Natural killer cell (primary cell): ENCODE data around the gene FAM90A26. TPM values are rescaled to one million over a fixed set of nuclear protein-coding genes. Genes with fewer than 3 reads are reported as not detected.
"Not testable (repeated sequence)": the region's sequence is repeated elsewhere in the genome, so short reads cannot be mapped to it uniquely, and the experiment has no call there.

Experiments
- ATAC-seq, 3 donors: fragments of 150-1000 bp in 2 of 3; fragments of 200-7000 bp in 1 of 3; cut with Tn5 transposase; 1 replicate in 1 of 3; 2 replicates in 2 of 3; pipeline ENCODE4 v1.10.0; 2021; ENCODE audit warnings: mild to moderate bottlenecking in 2 of 3, moderate library complexity in 2 of 3
- DNase-seq, 2 donors: peaks; one replicate each; pipeline versions ENCODE4 v3.0.0 to v3.0.0-alpha.2; 2013 to 2021; ENCODE audit warnings: mixed read lengths in 1 of 2
- H3K27ac ChIP-seq: one replicate; pipeline ENCODE4 v1.5.1; 2013; ENCODE audit warnings: mild to moderate bottlenecking, low read length
- H3K27me3 ChIP-seq: one replicate; pipeline ENCODE4 v1.6.1; 2013; ENCODE audit warnings: low read length; ENCODE audit not compliant: control insufficient read depth, insufficient read depth
- H3K36me3 ChIP-seq: one replicate; pipeline ENCODE4 v1.6.1; 2013; ENCODE audit warnings: low read length; ENCODE audit not compliant: control insufficient read depth, insufficient read depth
- H3K4me1 ChIP-seq: one replicate; pipeline ENCODE4 v1.6.1; 2013; ENCODE audit warnings: low read length; ENCODE audit not compliant: control insufficient read depth, insufficient read depth
- H3K4me3 ChIP-seq: one replicate; pipeline ENCODE4 v1.5.1; 2013; ENCODE audit warnings: low read length
- H3K9me3 ChIP-seq: one replicate; pipeline ENCODE4 v1.6.1; 2013; ENCODE audit warnings: low read length; ENCODE audit not compliant: control insufficient read depth, insufficient read depth
- H3K27ac Mint-ChIP-seq, 2 donors: one replicate each; pipeline ENCODE4 v1.8.0; 2022; ENCODE audit warnings: mild to moderate bottlenecking in 2 of 2, mixed read lengths in 2 of 2, moderate library complexity in 1 of 2
- H3K27me3 Mint-ChIP-seq, 2 donors: one replicate each; pipeline ENCODE4 v1.8.0; 2022; ENCODE audit warnings: low read depth in 2 of 2, mixed read lengths in 2 of 2
- H3K36me3 Mint-ChIP-seq: one replicate; pipeline ENCODE4 v1.8.0; 2022; ENCODE audit warnings: mixed read lengths
- H3K4me1 Mint-ChIP-seq, 2 donors: one replicate each; pipeline ENCODE4 v1.8.0; 2022; ENCODE audit warnings: mixed read lengths in 2 of 2
- H3K4me3 Mint-ChIP-seq: one replicate; pipeline ENCODE4 v1.8.0; 2022; ENCODE audit warnings: mild to moderate bottlenecking, moderate library complexity, mixed read lengths
- H3K9me3 Mint-ChIP-seq, 2 donors: one replicate each; pipeline ENCODE4 v1.8.0; 2022; ENCODE audit warnings: mixed read lengths in 2 of 2
- WGBS: methylation state at CpG from one replicate; pipeline ENCODE4 v1.1.7; 2013; ENCODE audit warnings: missing lambda C conversion rate; ENCODE audit not compliant: insufficient coverage; 5-methylcytosine and 5-hydroxymethylcytosine counted together
- intact Hi-C: fragments of 100-400 bp; cut with micrococcal nuclease; formaldehyde crosslinking; loops from one replicate; pipeline ENCODE4 v1.14.2; 2022
- total RNA-seq, 4 donors: library from RNA; stranded (reverse); fragments of 120-200 nt in 1 of 4; gene quantifications; one replicate each; pipeline versions ENCODE4 v1.2.3 to v1.2.4, GENCODE V29; 2013 to 2022

The FAM90A26 gene
- total RNA-seq, 3 donors from 2014 or later (not counting 1 experiment from before 2014, with no cell fraction given): not detected

- DNase-seq, H3K27ac Mint-ChIP-seq, H3K27me3 Mint-ChIP-seq, ATAC-seq, H3K4me1 ChIP-seq, H3K27ac ChIP-seq, H3K4me1 Mint-ChIP-seq, H3K9me3 ChIP-seq, H3K4me3 Mint-ChIP-seq, H3K36me3 Mint-ChIP-seq, H3K36me3 ChIP-seq, H3K9me3 Mint-ChIP-seq, H3K4me3 ChIP-seq, H3K27me3 ChIP-seq, intact Hi-C loops: not testable (repeated sequence)
- WGBS: 83% methylated on average over 2 of the region's 6 CpGs
Measured at GRCh38 chr4:9160046-9160445, 10.2 kb upstream of the FAM90A26 start.

- intact Hi-C loops, H3K36me3 ChIP-seq, H3K36me3 Mint-ChIP-seq, H3K27ac ChIP-seq, DNase-seq, H3K27me3 Mint-ChIP-seq, ATAC-seq, H3K27ac Mint-ChIP-seq, H3K4me3 ChIP-seq, H3K27me3 ChIP-seq, H3K9me3 ChIP-seq, H3K4me3 Mint-ChIP-seq, H3K9me3 Mint-ChIP-seq, H3K4me1 ChIP-seq, H3K4me1 Mint-ChIP-seq: not testable (repeated sequence)
- WGBS: 12% methylated on average over 5 of the region's 8 CpGs
Measured at GRCh38 chr4:9165990-9166389, 4.2 kb upstream of the FAM90A26 start.

GRCh38 chr4:9210357-9210756 lies 40.1 kb downstream of the FAM90A26 start, which contains the start of gene USP17L10:
Gene USP17L10, plus strand, starts transcription at chr4:9210657. Its CDS starts 0 bp downstream, at chr4:9210657.
- DNase-seq, H3K4me3 Mint-ChIP-seq, H3K36me3 ChIP-seq, H3K9me3 Mint-ChIP-seq, H3K27me3 ChIP-seq, H3K4me3 ChIP-seq, H3K4me1 ChIP-seq, H3K27ac ChIP-seq, H3K36me3 Mint-ChIP-seq, H3K4me1 Mint-ChIP-seq, intact Hi-C loops, H3K9me3 ChIP-seq, H3K27ac Mint-ChIP-seq, ATAC-seq, H3K27me3 Mint-ChIP-seq: not testable (repeated sequence)
- 93% methylated on average over 8 of the region's 13 CpGs for WGBS

GRCh38 chr4:9214701-9215100 lies 44.5 kb downstream of the FAM90A26 start:
- H3K4me3 ChIP-seq, H3K9me3 Mint-ChIP-seq, H3K27me3 ChIP-seq, H3K9me3 ChIP-seq, H3K27ac Mint-ChIP-seq, intact Hi-C loops, ATAC-seq, H3K4me1 ChIP-seq, H3K36me3 Mint-ChIP-seq, H3K4me3 Mint-ChIP-seq, H3K4me1 Mint-ChIP-seq, H3K36me3 ChIP-seq, H3K27me3 Mint-ChIP-seq, H3K27ac ChIP-seq: not testable (repeated sequence)
- 85% methylated on average over 10 of the region's 14 CpGs for WGBS
- peak in 1 of 2 donors; percentile 14 for DNase-seq

GRCh38 chr4:9215105-9215504 lies 44.9 kb downstream of the FAM90A26 start, which contains the start of gene USP17L11:
Gene USP17L11, plus strand, starts transcription at chr4:9215405. Its CDS starts 0 bp downstream, at chr4:9215405.
- H3K4me1 Mint-ChIP-seq, H3K36me3 ChIP-seq, H3K9me3 ChIP-seq, H3K9me3 Mint-ChIP-seq, H3K4me3 ChIP-seq, ATAC-seq, H3K4me3 Mint-ChIP-seq, H3K36me3 Mint-ChIP-seq, H3K27me3 Mint-ChIP-seq, H3K4me1 ChIP-seq, intact Hi-C loops, H3K27ac ChIP-seq, H3K27me3 ChIP-seq, DNase-seq, H3K27ac Mint-ChIP-seq: not testable (repeated sequence)
- 88% methylated on average over 1 of the region's 14 CpGs for WGBS

- H3K27ac ChIP-seq, DNase-seq, H3K36me3 Mint-ChIP-seq, H3K4me1 ChIP-seq, ATAC-seq, intact Hi-C loops, H3K4me1 Mint-ChIP-seq, H3K9me3 Mint-ChIP-seq, H3K36me3 ChIP-seq, H3K27me3 Mint-ChIP-seq, H3K4me3 Mint-ChIP-seq, H3K27ac Mint-ChIP-seq, H3K27me3 ChIP-seq, H3K4me3 ChIP-seq, H3K9me3 ChIP-seq: not testable (repeated sequence)
- WGBS: no CpG with 5 or more reads among the region's 13 CpGs
Measured at GRCh38 chr4:9219852-9220251, 49.6 kb downstream of the FAM90A26 start, which contains the start of gene USP17L12. Gene USP17L12, plus strand, starts transcription at chr4:9220152. Its CDS starts 0 bp downstream, at chr4:9220152.

- no CpG with 5 or more reads among the region's 14 CpGs for WGBS
- H3K4me1 ChIP-seq, DNase-seq, H3K4me3 Mint-ChIP-seq, H3K4me1 Mint-ChIP-seq, H3K27ac ChIP-seq, H3K27me3 Mint-ChIP-seq, H3K9me3 Mint-ChIP-seq, H3K27me3 ChIP-seq, H3K27ac Mint-ChIP-seq, ATAC-seq, H3K9me3 ChIP-seq, intact Hi-C loops, H3K36me3 Mint-ChIP-seq, H3K4me3 ChIP-seq, H3K36me3 ChIP-seq: not testable (repeated sequence)
Measured at GRCh38 chr4:9224596-9224995, 54.4 kb downstream of the FAM90A26 start, which contains the start of gene USP17L13. Gene USP17L13, plus strand, starts transcription at chr4:9224896. Its CDS starts 0 bp downstream, at chr4:9224896.
